Tibial artery (tissue), 4 donors: Measurements from ENCODE around the gene CFAP206.

Experiments used
- DNase-seq, 2 donors: peaks; one replicate each; pipeline ENCODE4 v3.0.0-alpha.2; 2019
- H3K27ac ChIP-seq, 2 donors: fragments of 200-600 bp; sonication (generic) in 1 of 2; 1 replicate in 1 of 2; 2 replicates in 1 of 2; pipeline ENCODE4 v1.5.1; 2018 to 2019; ENCODE audit warnings: mild to moderate bottlenecking in 1 of 2
- H3K27me3 ChIP-seq, 2 donors: fragments of 200-600 bp; sonication (generic) in 1 of 2; one replicate each; pipeline versions ENCODE4 v1.5.1 to v1.6.0; 2016 to 2019
- H3K36me3 ChIP-seq, 3 donors: fragments of 200-600 bp; sonication (generic) in 2 of 3; one replicate each; pipeline ENCODE4 v1.5.1; 2016 to 2019; ENCODE audit warnings: mild to moderate bottlenecking in 2 of 3
- H3K4me1 ChIP-seq, 4 donors: fragments of 200-600 bp; sonication (generic) in 2 of 4; 1 replicate in 3 of 4; 2 replicates in 1 of 4; pipeline ENCODE4 v1.5.1; 2016 to 2019
- H3K4me3 ChIP-seq, 2 donors: fragments of 200-600 bp; sonication (generic) in 1 of 2; 1 replicate in 1 of 2; 2 replicates in 1 of 2; pipeline ENCODE4 v1.5.1; 2018 to 2019; ENCODE audit warnings: mild to moderate bottlenecking in 2 of 2
- H3K9me3 ChIP-seq, 3 donors: fragments of 200-600 bp; sonication (generic) in 1 of 3; one replicate each; pipeline ENCODE4 v1.5.1; 2016 to 2019
- CTCF ChIP-seq, 2 experiments: fragments of 200-600 bp in 1 of 2; fragments of 450-650 bp in 1 of 2; IDR thresholded peaks; one replicate each; pipeline ENCODE4 v1.5.1; 2017 to 2019; ENCODE audit warnings: antibody characterized with exemption in 2 of 2, mild to moderate bottlenecking in 1 of 2, moderate library complexity in 1 of 2
- intact Hi-C: fragments of 100-400 bp; cut with DNase I; formaldehyde crosslinking; loops from one replicate; pipeline ENCODE4 v1.15.0; 2023; ENCODE audit warnings: low total_unique reads

CFAP206 gene

GRCh38 chr6:87373377-87373776 lies 34.4 kb upstream of the CFAP206 start:
- Histone ChIP-seq H3K4me3 (no peak overlapping the region), H3K27ac (no peak overlapping the region), H3K36me3 (no peaks in the 10 kb centered on the region), H3K4me1 (no peaks in the 10 kb centered on the region), H3K27me3 (no peaks in the 10 kb centered on the region), H3K9me3 (peaks cover 0 to 6% (median 0%) of the 10 kb centered on the region in 3 donors)
- DNase-seq = no peak
- no peak for TF ChIP-seq CTCF (IDR thresholded peaks at IDR 0.05)
- intact Hi-C loops = no loop called here

- Histone ChIP-seq H3K27me3 (no peaks in the 10 kb centered on the region), H3K36me3 (no peaks in the 10 kb centered on the region), H3K9me3 (no peaks in the 10 kb centered on the region), H3K4me1 (peaks cover 0 to 3% (median 0%) of the 10 kb centered on the region in 4 donors), H3K4me3 (no peak overlapping the region), H3K27ac (no peak overlapping the region)
- no peak for DNase-seq
- intact Hi-C loops = no loop called here
- no peak for TF ChIP-seq CTCF (IDR thresholded peaks at IDR 0.05)
Measured at GRCh38 chr6:87375315-87375714, 32.5 kb upstream of the CFAP206 start.

- Histone ChIP-seq H3K27me3 (no peaks in the 10 kb centered on the region), H3K4me3 (no peak overlapping the region), H3K4me1 (peaks cover 0 to 3% (median 0%) of the 10 kb centered on the region in 4 donors), H3K9me3 (no peaks in the 10 kb centered on the region), H3K36me3 (no peaks in the 10 kb centered on the region), H3K27ac (no peak overlapping the region)
- DNase-seq = no peak
- TF ChIP-seq CTCF (IDR thresholded peaks at IDR 0.05) = no peak
- intact Hi-C loops = no loop called here
Measured at GRCh38 chr6:87376643-87377042, 31.1 kb upstream of the CFAP206 start.

- no peak for DNase-seq
- no peak for TF ChIP-seq CTCF (IDR thresholded peaks at IDR 0.05)
- intact Hi-C loops = no loop called here
- Histone ChIP-seq H3K4me3 (no peak overlapping the region), H3K27ac (no peak overlapping the region), H3K36me3 (no peaks in the 10 kb centered on the region), H3K27me3 (no peaks in the 10 kb centered on the region), H3K4me1 (peaks cover 0 to 3% (median 0%) of the 10 kb centered on the region in 4 donors), H3K9me3 (no peaks in the 10 kb centered on the region)
Measured at GRCh38 chr6:87378947-87379346, 28.8 kb upstream of the CFAP206 start.

GRCh38 chr6:87382861-87383260 lies 24.9 kb upstream of the CFAP206 start:
- no peak for TF ChIP-seq CTCF (IDR thresholded peaks at IDR 0.05)
- no peak for DNase-seq
- H3K4me3 ChIP-seq = no peak overlapping the region
- no peaks in the 10 kb centered on the region for H3K36me3 ChIP-seq
- H3K27ac ChIP-seq = no peak overlapping the region
- H3K27me3 ChIP-seq = no peaks in the 10 kb centered on the region
- intact Hi-C loops = no loop called here
- H3K9me3 ChIP-seq = no peaks in the 10 kb centered on the region
- H3K4me1 ChIP-seq = peaks cover 0 to 3% (median 0%) of the 10 kb centered on the region in 4 donors

GRCh38 chr6:87384038-87384437 lies 23.7 kb upstream of the CFAP206 start:
- H3K36me3 ChIP-seq = no peaks in the 10 kb centered on the region
- no peaks in the 10 kb centered on the region for H3K27me3 ChIP-seq
- no peak overlapping the region for H3K4me3 ChIP-seq
- DNase-seq = no peak
- TF ChIP-seq CTCF (IDR thresholded peaks at IDR 0.05) = no peak
- H3K4me1 ChIP-seq = no peaks in the 10 kb centered on the region
- no peaks in the 10 kb centered on the region for H3K9me3 ChIP-seq
- no peak overlapping the region for H3K27ac ChIP-seq
- intact Hi-C loops = no loop called here
